Activated CD8-positive, alpha-beta memory T cell treated with anti-CD3 and anti-CD28 coated beads, Interleukin-2, amount 50 U/mL, for 4 hours (primary cell): Measurements from ENCODE around the gene NEBL.

ENCODE experiments used
- DNase-seq: peaks from one replicate; pipeline ENCODE4 v3.0.0-alpha.2; 2020

Gene NEBL

GRCh38 chr10:20903635-20904390 lies 6.7 kb upstream of the NEBL start:
- DNase-seq = no peak

DNA sequence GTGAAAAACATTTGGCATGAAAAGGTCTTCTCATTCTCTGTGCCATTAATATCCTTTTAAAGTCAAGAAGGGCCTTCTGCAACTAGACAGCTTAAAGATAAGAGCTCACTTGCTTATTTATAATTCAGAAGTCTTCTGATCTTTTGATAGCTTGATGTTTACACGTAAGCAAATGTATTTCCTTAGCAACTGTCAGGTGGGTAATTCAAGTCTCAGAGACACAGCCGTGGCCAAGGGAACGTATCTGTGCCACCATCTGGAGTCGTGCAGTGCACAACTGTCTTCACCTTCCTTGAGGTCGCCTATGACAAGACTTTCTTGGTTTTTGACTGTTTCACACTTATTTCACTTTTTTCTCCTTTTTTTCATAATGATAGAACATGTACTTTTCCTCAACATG lies 4.0 kb upstream of the NEBL start:
- no peak for DNase-seq

DNA sequence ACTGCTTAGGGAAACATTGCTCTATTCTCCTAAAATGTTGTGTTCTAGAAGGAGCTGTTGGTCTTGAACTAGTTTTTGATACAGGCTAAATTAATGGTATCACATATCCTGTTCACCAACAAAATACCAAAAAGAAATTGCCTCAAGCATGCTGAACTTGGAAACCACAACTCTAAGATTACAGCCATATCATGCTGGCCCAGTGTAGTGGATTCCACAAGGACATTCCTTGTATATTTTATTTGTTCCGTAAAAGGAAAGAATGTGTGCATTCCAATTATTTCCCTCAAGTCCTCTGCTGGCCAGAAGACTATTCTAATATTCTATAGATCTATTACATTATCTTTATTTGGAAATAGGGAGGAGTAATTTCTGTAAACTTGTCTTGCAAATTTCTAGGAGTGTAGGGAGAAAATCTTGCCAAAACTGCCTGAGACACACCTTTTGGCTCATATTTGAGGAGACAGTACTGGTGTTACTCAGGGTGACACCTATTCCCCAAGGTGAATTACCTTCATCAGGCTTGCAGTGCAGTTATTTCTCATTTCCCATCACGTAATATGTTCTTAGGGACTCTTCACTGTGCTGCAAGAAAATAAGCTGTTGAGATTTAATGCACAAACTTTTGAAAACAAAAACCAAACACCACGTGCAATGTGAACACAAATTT lies 1.9 kb upstream of the NEBL start:
- no peak for DNase-seq

GRCh38 chr10:20893297-20893696 lies 3.8 kb downstream of the NEBL start:
- no peak for DNase-seq

- no peak for DNase-seq
Observed at GRCh38 chr10:20892796-20893195, 4.3 kb downstream of the NEBL start.

- no peak for DNase-seq
Observed at GRCh38 chr10:20892011-20892585, 5.0 kb downstream of the NEBL start.

DNA sequence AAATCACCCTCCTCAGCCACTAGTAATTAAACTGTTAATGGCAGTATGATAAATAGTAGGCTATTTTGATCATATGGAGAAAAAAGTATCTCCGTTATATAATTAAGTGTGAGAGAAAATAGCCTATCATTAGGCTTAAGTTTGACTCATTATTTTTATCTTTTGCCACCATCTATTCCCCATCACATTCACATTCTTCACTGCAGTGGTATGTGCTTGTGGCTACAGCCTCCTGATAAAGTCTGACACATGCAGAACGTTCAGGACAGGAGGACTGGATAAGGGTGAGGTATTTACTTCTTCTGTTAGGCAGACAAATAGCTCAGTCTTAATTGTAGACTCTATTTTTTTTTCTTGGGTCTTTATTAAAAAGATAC lies 5.8 kb downstream of the NEBL start:
- no peak for DNase-seq

GRCh38 chr10:20890491-20891337 lies 6.4 kb downstream of the NEBL start:
- no peak for DNase-seq

- DNase-seq = no peak
Observed at GRCh38 chr10:20890009-20890408, 7.1 kb downstream of the NEBL start.

DNA sequence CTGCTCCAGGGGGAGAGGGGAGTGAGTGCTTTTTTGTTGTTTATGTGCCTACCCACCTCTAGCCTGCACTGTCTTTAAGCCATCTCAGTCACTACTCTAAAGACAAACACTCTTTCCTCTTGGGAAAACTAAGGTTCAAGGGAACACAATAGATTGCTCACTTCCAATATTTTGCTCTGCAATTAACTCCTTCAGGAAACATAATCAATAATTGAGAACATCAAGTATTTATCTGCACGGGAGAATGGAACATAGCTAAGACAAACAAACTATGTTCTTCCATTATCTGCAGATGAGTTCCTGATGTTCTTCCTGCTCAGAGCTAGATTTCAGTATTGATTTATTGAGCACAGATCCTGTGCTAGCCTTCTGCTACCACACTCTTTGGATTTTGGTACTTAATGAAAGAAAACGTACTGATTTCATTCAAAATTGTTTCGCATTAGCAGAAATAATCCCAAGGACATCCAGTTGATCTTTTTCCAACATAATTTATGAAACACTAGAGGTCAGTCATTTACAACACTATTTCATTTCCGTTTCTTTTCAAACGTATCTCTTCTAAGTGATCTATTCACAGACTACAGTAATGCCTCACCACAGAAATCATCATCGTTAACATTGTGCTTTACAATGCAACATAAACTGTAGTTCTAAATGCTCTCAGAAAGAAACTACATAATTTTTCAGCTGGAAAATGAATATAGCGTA lies 8.3 kb downstream of the NEBL start:
- DNase-seq = no peak

- no peak for DNase-seq
Observed at GRCh38 chr10:20887706-20888555, 9.2 kb downstream of the NEBL start.

- DNase-seq = no peak
Observed at GRCh38 chr10:20885678-20886077, 11.4 kb downstream of the NEBL start.

DNA sequence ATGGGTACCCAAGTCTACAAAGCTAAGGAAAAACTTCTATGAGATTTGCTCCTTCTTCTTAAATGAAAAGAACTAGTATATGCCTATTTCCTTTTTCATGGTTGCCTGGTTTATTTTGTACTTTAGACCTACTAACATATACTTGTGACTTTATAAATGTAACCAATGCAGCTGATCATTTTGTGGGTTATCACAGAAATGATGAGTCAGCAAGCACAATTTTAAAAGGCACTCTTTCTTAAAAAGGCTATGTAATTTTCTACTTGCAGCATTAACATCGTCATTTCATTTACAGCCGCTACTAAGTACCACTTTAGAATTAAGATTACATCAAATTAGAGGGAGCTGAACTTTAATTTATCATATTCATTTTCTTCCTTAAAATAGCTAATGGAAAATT lies 13.6 kb downstream of the NEBL start:
- no peak for DNase-seq

- DNase-seq = no peak
Observed at GRCh38 chr10:20882091-20882490, 15.0 kb downstream of the NEBL start.

- no peak for DNase-seq
Observed at GRCh38 chr10:20879136-20879535, 18.0 kb downstream of the NEBL start.

DNA sequence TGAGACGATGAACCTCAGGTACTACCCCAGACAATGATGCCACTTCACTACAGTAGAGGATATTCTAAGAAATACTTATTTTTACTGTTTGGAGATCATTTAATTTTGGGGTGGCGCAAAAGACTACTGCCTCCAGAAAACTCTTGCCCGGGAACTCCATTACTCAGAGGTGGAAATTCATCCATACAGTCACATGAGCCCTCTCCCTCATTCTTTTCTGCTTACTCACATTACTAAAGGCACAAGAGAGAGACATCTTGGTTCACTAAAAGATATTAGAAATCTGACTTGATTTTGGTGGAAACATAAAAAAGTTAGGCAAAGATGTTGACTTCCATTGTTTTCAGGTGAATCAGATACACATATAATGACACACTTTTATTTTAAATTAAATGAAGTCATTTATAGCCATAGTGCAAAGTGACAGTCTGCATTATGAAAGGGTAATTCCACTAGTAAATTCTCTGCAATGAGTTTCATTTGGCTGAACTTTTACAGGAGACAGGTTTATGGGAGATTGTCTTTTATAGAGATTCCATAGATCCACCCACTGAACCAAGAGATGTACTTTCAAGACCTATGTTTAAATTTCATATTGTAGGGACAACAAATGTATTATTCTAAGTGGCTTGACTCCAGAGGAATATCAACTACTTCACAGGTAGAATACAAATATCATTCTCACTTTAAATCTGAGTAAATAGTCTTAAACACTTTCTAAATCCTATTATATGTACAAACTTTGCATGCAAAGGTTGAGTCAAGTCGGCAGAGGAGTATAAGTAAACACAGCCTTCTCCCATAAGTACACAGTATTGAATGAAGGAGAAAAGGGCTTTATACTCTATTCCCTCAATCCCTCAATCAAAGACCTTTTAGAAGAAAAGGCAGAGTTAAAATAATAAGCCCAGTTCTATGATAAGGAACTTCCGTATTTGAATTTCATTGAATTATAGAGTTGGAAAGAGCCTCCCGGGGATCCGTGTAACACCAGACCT lies 18.8 kb downstream of the NEBL start:
- DNase-seq = no peak

- no peak for DNase-seq
Observed at GRCh38 chr10:20877554-20877953, 19.6 kb downstream of the NEBL start.

GRCh38 chr10:20874261-20874660 lies 22.9 kb downstream of the NEBL start:
- no peak for DNase-seq

GRCh38 chr10:20871970-20872369 lies 25.1 kb downstream of the NEBL start:
- DNase-seq = no peak

- no peak for DNase-seq
Observed at GRCh38 chr10:20870834-20871233, 26.3 kb downstream of the NEBL start.

GRCh38 chr10:20863008-20863407 lies 34.1 kb downstream of the NEBL start:
- DNase-seq = no peak
